IgD-negative memory B cell (primary cell): ENCODE results near the gene PDIA2. TPM values are rescaled to one million over a fixed set of nuclear protein-coding genes. Genes with fewer than 3 reads are reported as not detected.

Experiments used
- H3K27ac Mint-ChIP-seq, 3 donors: one replicate each; pipeline ENCODE4 v1.8.0; 2020 to 2022; ENCODE audit warnings: mild to moderate bottlenecking in 3 of 3, mixed read lengths in 3 of 3, moderate library complexity in 1 of 3
- H3K27me3 Mint-ChIP-seq: one replicate; pipeline ENCODE4 v1.8.0; 2021; ENCODE audit warnings: mixed read lengths
- H3K36me3 Mint-ChIP-seq: one replicate; pipeline ENCODE4 v1.8.0; 2020; ENCODE audit warnings: mild to moderate bottlenecking, mixed read lengths
- H3K4me1 Mint-ChIP-seq, 3 donors: one replicate each; pipeline ENCODE4 v1.8.0; 2020 to 2022; ENCODE audit warnings: mixed read lengths in 3 of 3, mild to moderate bottlenecking in 1 of 3
- H3K4me3 Mint-ChIP-seq, 4 donors: one replicate each; pipeline ENCODE4 v1.8.0; 2020 to 2022; ENCODE audit warnings: mild to moderate bottlenecking in 4 of 4, mixed read lengths in 4 of 4, moderate library complexity in 3 of 4
- H3K9me3 Mint-ChIP-seq, 3 donors: one replicate each; pipeline ENCODE4 v1.8.0; 2020 to 2021; ENCODE audit warnings: mixed read lengths in 3 of 3, mild to moderate bottlenecking in 1 of 3
- polyA plus RNA-seq: library from polyadenylated mRNA; unstranded; fragments of 300-500 nt; fragmentation: Illumina TruSeq; gene quantifications from one replicate; pipeline ENCODE4 v1.2.3, GENCODE V29; 2021

PDIA2 gene
- polyA plus RNA-seq, 1 donor from 2014 or later = not detected

DNA sequence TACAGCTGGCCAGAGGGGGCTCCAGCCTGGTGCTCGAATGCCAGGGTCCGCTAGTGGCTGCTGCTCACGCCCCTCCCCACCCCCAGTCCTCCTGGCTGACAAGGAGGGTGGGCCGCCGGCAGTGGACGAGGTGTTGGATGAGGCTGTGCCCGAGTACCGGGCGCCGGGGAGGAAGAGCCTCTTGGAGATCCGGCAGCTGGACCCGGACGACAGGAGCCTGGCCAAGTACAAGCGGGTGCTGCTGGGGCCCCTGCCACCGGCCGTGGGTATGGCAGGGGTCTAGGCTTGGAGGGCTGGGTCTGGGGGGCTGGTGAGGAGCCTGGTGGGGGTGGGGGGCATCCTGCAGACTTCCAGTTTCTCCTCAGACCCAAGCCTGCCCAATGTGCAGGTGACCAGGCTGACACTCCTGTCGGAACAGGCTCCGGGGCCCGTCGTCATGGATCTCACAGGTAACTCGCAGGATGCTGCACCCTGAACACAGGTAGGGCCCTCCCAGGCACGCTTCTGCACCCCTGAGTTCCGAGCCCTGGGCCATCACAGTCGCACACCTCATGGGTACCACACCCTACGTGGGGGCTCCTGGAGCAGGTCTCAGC lies 1.2 kb upstream of the PDIA2 start:
- Mint-ChIP-seq H3K9me3 (no peaks in the 10 kb centered on the region), H3K4me1 (peaks cover 0 to 2% (median 0%) of the 10 kb centered on the region in 3 donors), H3K27me3 (peaks cover 22% of the 10 kb centered on the region), H3K4me3 (no peak overlapping the region), H3K36me3 (peaks cover 4% of the 10 kb centered on the region), H3K27ac (no peak overlapping the region)

DNA sequence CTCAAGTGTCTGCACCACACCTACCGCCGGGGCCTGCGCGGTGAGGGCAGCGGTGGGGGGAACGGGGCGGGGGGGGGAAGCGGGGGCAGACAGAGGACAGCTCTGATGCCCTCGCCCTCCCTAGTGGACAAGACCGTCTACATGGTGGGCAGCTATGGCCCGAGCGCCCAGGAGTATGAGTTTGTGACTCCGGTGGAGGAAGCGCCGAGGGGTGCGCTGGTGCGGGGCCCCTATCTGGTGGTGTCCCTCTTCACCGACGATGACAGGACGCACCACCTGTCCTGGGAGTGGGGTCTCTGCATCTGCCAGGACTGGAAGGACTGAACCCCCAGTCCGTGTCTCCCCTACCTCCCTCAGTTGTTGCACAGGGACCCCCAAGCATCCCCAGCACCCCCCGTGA lies 473 bp upstream of the PDIA2 start:
- H3K27ac Mint-ChIP-seq = no peak overlapping the region
- no peak overlapping the region for H3K4me3 Mint-ChIP-seq
- peaks cover 17% of the 10 kb centered on the region for H3K27me3 Mint-ChIP-seq
- peaks cover 5% of the 10 kb centered on the region for H3K36me3 Mint-ChIP-seq
- peaks cover 0 to 2% (median 0%) of the 10 kb centered on the region in 3 donors for H3K4me1 Mint-ChIP-seq
- no peaks in the 10 kb centered on the region for H3K9me3 Mint-ChIP-seq

DNA sequence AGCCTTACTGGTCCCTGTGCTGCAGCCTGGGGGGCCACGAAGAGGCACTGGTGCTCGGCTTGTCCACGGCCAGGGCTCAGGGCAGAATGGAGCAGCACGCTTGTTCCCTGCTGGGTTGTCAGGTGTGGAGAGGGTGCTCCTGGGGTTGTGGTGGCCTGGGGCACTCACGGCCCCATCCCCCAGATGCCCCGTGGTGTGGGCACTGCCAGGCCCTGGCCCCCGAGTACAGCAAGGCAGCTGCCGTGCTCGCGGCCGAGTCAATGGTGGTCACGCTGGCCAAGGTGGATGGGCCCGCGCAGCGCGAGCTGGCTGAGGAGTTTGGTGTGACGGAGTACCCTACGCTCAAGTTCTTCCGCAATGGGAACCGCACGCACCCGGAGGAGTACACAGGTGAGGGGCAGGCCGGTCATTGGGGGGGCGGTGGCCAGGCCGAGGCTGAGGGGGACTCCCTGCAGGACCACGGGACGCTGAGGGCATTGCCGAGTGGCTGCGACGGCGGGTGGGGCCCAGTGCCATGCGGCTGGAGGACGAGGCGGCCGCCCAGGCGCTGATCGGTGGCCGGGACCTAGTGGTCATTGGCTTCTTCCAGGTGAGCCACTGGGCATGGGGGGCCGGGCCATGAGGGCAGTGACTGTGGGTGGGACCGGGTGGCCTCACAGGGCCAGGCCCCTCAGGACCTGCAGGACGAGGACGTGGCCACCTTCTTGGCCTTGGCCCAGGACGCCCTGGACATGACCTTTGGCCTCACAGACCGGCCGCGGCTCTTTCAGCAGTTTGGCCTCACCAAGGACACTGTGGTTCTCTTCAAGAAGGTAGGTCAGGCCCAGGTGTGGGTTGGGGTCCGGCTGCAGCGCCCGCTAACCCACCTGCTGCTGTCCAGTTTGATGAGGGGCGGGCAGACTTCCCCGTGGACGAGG lies 1.5 kb downstream of the PDIA2 start:
- H3K27me3 Mint-ChIP-seq = peaks cover 8% of the 10 kb centered on the region
- H3K36me3 Mint-ChIP-seq = peaks cover 8% of the 10 kb centered on the region
- H3K27ac Mint-ChIP-seq = no peak overlapping the region
- H3K9me3 Mint-ChIP-seq = no peaks in the 10 kb centered on the region
- no peak overlapping the region for H3K4me3 Mint-ChIP-seq
- no peaks in the 10 kb centered on the region for H3K4me1 Mint-ChIP-seq

DNA sequence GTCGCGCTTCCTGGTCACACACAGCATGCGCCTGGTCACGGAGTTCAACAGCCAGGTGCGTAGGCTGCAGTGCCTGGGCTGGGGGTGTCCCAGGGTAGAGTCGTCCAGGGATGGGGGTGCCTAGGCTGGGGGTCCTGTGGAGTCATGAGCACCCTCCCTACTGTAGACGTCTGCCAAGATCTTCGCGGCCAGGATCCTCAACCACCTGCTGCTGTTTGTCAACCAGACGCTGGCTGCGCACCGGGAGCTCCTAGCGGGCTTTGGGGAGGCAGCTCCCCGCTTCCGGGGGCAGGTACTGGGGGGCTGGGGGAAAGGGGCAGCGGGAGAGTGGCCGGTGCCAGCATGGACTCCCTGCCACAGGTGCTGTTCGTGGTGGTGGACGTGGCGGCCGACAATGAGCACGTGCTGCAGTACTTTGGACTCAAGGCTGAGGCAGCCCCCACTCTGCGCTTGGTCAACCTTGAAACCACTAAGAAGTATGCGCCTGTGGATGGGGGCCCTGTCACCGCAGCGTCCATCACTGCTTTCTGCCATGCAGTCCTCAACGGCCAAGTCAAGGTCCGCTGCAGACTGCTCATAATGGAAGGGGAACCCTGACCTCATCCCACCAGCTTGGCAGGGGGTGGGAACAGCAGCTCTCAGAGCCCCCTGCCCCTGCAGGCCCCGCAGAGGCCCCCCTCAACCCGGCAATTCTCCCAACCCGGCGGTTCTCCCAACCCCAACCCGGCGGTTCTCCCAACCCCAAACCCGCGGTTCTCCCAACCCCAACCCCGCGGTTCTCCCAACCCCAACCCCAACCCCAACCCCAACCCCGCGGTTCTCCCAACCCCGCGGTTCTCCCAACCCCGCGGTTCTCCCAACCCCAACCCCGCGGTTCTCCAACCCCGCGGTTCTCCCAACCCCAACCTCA lies 2.4 kb downstream of the PDIA2 start:
- Mint-ChIP-seq H3K4me1 (no peaks in the 10 kb centered on the region), H3K36me3 (peaks cover 8% of the 10 kb centered on the region), H3K27me3 (peaks cover 8% of the 10 kb centered on the region), H3K9me3 (no peaks in the 10 kb centered on the region), H3K4me3 (no peak overlapping the region), H3K27ac (no peak overlapping the region)

DNA sequence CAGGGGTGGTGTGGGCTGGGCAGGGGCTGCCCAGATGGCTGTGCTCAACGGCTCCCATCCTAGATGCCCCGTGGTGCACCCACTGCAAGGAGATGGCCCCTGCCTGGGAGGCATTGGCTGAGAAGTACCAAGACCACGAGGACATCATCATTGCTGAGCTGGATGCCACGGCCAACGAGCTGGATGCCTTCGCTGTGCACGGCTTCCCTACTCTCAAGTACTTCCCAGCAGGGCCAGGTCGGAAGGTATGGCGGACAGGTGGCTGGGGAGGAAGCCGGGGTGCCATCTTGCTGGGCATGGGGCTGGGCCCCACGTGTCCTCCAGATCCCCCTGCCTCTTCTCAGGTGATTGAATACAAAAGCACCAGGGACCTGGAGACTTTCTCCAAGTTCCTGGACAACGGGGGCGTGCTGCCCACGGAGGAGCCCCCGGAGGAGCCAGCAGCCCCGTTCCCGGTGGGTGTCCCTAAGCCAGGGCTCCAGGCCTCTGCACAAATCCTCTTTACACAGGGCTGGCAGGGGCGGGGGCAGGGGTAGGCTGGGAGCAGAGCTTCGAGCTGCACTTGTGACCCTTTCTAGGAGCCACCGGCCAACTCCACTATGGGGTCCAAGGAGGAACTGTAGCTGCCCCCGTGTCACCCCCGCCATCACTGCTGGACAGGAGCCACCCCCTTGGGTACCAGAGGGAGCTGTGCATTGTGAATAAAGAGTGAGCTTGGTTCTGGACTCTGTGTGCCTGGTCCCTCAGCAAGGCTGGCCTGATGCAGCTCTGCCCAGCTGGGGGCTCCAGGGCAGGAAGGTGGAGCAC lies 3.7 kb downstream of the PDIA2 start:
- H3K4me3 Mint-ChIP-seq = no peak overlapping the region
- H3K4me1 Mint-ChIP-seq = no peaks in the 10 kb centered on the region
- H3K36me3 Mint-ChIP-seq = peaks cover 8% of the 10 kb centered on the region
- no peak overlapping the region for H3K27ac Mint-ChIP-seq
- no peaks in the 10 kb centered on the region for H3K9me3 Mint-ChIP-seq
- H3K27me3 Mint-ChIP-seq = peaks cover 6% of the 10 kb centered on the region

DNA sequence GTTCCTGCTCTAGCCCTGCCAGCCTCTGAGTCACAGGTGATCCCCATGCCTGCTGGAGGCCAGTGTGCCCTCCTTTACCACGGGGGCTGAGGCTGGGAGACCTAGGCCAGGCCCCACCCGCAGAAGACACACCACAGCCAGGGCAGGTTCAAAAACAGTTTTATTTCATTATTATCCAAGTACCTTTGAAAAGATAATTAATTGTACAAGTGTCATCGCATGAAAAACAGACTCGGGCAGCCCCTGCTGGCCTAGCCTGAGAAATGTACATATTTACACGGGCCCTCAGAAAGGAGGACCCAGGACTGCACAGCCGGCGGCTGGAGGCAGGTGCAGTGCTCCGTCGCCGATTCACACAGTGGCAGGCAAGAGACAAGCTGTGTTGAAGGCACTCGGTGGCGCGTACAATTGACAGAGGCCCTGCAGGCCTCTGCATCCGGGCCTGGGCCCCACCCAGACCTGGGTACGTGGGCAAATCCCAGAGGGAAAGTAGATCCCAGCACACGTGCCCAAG lies 4.4 kb downstream of the PDIA2 start:
- Mint-ChIP-seq H3K27ac (no peak overlapping the region), H3K4me3 (no peak overlapping the region), H3K9me3 (no peaks in the 10 kb centered on the region), H3K36me3 (peaks cover 8% of the 10 kb centered on the region), H3K4me1 (no peaks in the 10 kb centered on the region), H3K27me3 (peaks cover 2% of the 10 kb centered on the region)

DNA sequence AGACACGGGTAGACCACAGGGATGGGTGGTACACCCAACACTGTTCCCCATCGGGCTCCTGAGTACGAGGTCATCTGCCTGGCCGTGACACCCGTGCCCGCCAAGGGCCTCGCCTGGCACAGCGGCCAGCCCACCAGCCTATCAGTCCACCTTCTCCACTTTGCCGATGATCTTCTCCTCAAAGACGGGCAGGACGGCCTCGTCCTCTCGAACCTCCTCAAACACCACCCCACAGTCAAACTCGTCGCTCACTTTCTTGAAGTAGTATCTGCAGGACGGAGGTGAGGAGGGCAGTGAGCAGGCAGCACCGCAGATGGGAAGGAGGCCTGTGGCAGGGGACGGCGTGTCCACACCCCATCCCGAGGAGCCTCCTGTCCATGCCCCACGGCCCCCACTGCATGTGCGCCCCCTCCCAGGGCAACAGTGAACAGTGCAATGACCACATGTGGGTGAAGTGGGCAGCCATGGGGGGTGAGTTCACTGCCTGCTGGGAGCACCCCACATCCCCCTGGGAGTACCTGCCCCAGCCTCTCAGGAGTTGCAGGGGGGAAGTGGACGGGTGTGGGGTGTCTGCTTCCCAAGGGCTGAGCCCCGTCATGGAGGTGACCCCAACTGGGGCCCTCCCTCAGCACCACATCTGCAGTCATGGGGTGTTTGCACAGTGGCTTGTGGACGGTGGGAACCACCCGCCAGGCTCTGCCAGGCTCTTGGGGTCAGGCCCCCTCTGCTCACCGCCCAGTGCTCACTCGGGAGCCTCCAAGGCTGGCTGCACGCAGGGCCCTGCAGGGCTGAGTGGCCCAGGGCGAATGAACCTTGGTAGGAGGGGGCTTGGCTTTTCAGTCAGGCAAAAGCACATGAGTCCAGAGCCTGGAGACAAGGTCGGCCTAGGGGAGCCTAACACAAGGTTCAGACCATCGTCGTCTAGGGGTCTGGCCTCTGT lies 5.3 kb downstream of the PDIA2 start:
- Mint-ChIP-seq H3K4me3 (peak overlapping the region in 1 of 4 donors; percentile 17), H3K27me3 (no peaks in the 10 kb centered on the region), H3K4me1 (no peaks in the 10 kb centered on the region), H3K36me3 (peaks cover 8% of the 10 kb centered on the region), H3K27ac (no peak overlapping the region), H3K9me3 (no peaks in the 10 kb centered on the region)

DNA sequence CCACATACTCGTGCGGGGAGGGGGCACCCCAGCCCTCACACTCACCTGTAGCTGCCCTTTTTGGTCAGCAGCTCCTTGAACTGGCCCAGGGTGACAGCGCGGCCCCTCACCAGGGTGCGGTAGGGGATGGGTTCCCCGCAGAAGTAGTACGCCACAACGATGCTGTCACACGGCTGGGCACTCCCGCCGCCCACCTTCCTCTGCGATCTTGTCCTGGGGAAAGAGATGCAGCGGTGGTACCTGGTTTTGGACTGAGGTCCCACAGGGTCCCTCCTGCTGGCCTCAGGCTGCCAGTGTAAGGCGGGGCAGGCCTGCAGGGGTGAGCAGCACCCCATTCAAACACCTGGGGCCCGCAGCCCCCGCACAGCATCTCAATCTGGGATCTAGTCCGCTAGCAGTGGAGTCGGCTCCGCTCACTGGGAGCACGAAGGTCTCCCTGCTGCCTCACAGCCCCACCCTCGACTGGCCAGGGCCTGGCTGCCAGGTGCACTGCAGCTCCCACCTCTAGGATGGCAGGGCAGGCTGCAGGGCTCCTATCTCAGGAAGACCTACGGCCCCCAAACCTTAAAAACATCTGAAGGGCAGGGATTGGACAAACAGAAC lies 6.5 kb downstream of the PDIA2 start:
- H3K36me3 Mint-ChIP-seq = peaks cover 8% of the 10 kb centered on the region
- H3K9me3 Mint-ChIP-seq = no peaks in the 10 kb centered on the region
- H3K27me3 Mint-ChIP-seq = no peaks in the 10 kb centered on the region
- no peak overlapping the region for H3K27ac Mint-ChIP-seq
- H3K4me3 Mint-ChIP-seq = no peak overlapping the region
- no peaks in the 10 kb centered on the region for H3K4me1 Mint-ChIP-seq

DNA sequence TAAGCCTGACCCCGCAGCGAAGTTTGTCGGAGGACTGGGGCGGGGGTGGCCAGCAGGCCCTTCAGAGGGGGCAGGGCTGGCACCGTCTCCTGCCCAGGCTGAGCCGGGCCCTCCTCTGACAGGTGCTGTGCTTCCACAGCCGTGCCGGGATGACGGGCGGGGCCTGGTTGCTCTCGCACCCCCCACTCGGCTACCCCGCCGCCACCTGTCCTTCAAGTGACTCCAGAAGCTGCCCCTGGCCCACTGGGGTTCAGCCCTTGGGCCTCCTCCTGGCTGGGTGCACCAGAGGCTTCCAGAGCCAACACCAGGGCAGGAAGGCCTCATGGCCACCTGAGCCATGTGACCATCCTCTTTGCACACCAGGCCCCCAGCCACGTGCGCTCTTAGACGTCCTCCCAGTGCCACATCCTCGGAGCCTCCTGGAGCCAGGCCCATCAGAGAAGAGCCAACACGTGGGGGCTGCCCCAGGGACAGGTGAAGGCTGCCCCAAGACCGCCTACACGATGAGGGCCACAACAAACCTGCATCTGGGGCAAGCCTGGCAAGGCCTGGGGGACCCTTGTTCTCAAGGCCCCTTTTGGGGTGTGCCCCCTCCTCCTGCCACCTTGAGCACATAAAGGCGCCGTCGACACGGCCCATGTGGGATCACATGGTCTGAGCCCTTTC lies 7.2 kb downstream of the PDIA2 start:
- Mint-ChIP-seq H3K9me3 (no peaks in the 10 kb centered on the region), H3K36me3 (peaks cover 8% of the 10 kb centered on the region), H3K4me3 (no peak overlapping the region), H3K4me1 (no peaks in the 10 kb centered on the region), H3K27me3 (no peaks in the 10 kb centered on the region), H3K27ac (no peak overlapping the region)

DNA sequence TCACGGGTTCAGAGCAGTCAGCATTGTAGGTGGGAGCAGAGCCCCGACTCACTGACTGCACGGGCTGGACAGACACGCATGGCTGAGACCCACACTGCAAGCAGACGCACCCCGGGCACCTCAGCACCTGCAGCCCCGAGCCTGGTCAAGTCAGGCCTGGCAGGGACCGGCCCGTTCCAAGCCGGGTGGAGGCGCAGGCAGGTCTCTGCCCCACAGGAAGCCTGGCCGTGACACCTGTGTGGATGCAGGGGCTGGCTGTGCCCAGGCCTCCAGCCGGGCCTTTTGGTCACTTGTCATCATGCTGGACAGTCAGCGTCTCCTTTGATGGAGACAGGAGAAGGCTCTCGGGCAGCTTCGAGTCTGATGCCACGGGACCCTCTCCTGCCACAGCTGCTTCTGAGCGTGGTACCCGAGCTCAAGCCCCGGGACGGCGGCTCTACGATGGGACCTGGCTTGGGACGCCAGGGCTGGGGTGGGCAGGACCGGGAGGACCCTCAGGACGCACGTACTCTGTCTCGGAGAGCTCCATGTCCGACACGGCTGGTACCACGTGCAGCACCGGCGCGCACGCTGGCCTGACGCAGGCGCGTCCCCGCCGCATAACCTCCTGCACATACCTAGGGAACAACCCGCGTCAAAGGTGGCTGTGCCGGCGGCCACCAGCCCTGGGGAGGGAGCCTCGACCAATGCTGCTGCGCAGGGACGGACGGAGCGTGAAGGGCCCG lies 7.9 kb downstream of the PDIA2 start:
- Mint-ChIP-seq H3K27me3 (no peaks in the 10 kb centered on the region), H3K4me3 (no peak overlapping the region), H3K36me3 (peaks cover 8% of the 10 kb centered on the region), H3K4me1 (no peaks in the 10 kb centered on the region), H3K9me3 (no peaks in the 10 kb centered on the region), H3K27ac (no peak overlapping the region)

DNA sequence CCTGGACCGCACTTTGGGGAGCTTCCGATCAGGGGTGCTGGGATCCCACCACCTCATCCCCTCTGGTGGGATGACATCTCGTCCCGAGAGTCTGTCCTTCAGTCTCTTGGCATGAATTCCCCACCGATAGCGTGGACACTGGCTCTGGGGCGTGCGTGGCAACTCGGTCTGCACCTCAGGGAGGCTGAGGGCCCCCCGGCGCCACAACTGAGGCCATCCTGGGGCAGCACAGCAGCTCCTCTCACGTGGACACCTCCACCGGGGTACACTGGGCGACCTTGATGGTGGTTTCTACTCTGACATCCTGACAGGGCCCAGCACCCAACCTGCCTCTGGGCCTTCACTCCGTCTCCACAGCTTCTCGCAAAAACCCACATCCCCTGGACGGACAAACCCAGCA lies 8.6 kb downstream of the PDIA2 start:
- H3K27ac Mint-ChIP-seq = no peak overlapping the region
- H3K9me3 Mint-ChIP-seq = no peaks in the 10 kb centered on the region
- no peak overlapping the region for H3K4me3 Mint-ChIP-seq
- H3K27me3 Mint-ChIP-seq = no peaks in the 10 kb centered on the region
- H3K4me1 Mint-ChIP-seq = no peaks in the 10 kb centered on the region
- peaks cover 4% of the 10 kb centered on the region for H3K36me3 Mint-ChIP-seq

DNA sequence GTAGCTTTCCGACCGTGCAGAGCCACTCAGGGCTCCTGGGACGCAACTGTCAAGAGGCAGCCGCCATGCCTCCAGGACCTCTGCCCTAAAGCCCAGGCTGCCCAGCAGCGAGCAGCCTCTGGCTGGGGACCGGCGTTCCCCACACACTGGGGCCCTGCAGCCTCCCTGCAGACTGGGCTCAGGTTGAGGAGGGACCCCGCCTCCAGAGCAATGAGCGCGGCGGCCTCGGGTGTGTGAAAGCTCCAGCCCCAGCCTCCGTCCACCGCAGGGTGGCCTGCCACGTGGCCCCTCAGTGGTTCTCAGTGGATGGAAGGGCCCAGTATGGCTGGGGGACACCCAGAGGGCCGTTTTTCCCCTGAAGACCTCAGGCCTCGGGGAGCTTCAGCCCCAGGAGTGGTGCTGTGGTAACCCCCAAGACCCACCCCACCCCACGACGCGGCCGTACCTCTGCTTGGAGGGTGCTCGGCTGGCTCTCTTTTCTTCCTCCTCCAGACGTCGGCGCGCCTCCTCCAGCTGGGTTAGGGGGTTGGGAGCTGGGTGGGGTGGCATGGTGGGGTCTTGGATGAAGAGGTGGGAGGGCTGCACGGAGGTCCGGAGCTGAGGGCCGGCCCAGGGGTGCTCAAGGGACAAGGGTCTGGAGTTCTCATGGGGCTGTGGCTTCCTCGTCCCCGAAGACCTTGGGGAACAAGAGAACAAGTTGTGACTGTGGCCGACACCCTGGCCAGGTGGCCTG lies 10.2 kb downstream of the PDIA2 start:
- no peaks in the 10 kb centered on the region for H3K9me3 Mint-ChIP-seq
- no peak overlapping the region for H3K27ac Mint-ChIP-seq
- H3K4me1 Mint-ChIP-seq = no peaks in the 10 kb centered on the region
- H3K27me3 Mint-ChIP-seq = no peaks in the 10 kb centered on the region
- H3K4me3 Mint-ChIP-seq = no peak overlapping the region
- H3K36me3 Mint-ChIP-seq = no peaks in the 10 kb centered on the region
